NB4 (cell line): Measurements from ENCODE around the gene FAM163B.

ENCODE experiments used
- CTCF ChIP-seq: IDR thresholded peaks from one replicate; pipeline ENCODE4 v1.5.1; 2012; ENCODE audit warnings: low read depth, low read length
- MYC ChIP-seq: IDR thresholded peaks from 2 replicates; pipeline ENCODE4 v1.6.1; 2011; ENCODE audit warnings: low read depth, low read length
- POLR2A ChIP-seq: IDR thresholded peaks from 2 replicates; pipeline ENCODE4 v1.6.1; 2011; ENCODE audit warnings: mild to moderate bottlenecking; ENCODE audit not compliant: insufficient read length; ENCODE audit errors: extremely low read depth

- TF ChIP-seq CTCF (no peak), POLR2A (no peak), MYC (no peak)
Observed at GRCh38 chr9:133595910-133596309, 13.3 kb downstream of the FAM163B start.
